ENCODE data around the gene C17orf75. TPM values are rescaled to one million over a fixed set of nuclear protein-coding genes. Genes with fewer than 3 reads are reported as not detected.

The C17orf75 gene
- total RNA-seq, 1 donor, result 19.2 TPM

- no peak overlapping the region for H3K4me3 ChIP-seq (ENCODE audit: low read depth, low read length)
- no peak for DNase-seq (ENCODE audit: low read depth)
- TF ChIP-seq CTCF (IDR thresholded peaks at IDR 0.05; ENCODE audit: insufficient read depth, low read length), result no peak
These were observed 60.9 kb downstream of the C17orf75 start for GRCh38 chr17:32281011-32281451.

DNA sequence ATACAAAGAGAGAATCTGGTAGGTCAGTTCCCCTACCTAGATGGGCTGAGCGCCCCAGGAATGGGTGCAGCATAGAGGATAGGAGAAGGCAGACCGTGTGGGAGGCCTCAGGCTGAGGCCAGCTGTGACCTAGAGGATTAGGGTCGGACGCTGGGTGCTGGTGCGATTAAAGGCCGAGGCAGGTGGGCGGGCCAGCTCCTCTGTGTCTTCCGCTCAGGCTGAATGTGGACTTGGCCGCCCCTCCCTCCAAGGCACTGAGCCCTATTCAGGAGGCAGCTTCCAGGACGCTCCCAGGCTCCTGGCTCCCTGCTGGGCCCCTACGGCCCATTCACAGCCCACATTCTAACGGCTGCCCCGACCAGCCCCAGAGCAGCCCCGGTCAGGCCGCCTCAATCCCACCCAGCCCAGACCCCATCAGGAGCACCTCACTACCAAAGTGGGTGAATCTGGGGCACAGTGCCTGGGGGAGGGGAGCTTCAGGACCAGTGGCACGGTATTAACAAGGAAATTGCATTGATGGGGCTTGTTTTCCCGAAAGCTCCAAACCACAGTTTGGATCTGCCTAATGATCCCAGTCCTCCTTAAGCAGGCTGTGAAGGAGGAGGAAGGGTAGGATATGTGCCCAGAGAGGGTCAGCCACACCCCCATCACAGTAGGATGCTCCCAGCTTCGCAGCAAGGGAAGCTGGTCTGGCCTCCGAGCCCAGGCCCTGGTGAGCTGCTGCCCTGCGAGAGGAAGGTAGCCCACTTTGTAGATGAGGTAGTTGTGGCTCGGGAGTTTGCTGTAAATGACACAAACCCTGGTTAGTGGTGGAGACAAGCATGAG, 61.9 kb downstream of the C17orf75 start:
- no peak for DNase-seq (ENCODE audit: low read depth)
- H3K4me3 ChIP-seq (ENCODE audit: low read depth, low read length), result no peak overlapping the region
- no peak for TF ChIP-seq CTCF (IDR thresholded peaks at IDR 0.05; ENCODE audit: insufficient read depth, low read length)

- no peak overlapping the region for H3K4me3 ChIP-seq (ENCODE audit: low read depth, low read length)
- DNase-seq (ENCODE audit: low read depth), result no peak
- no peak for TF ChIP-seq CTCF (IDR thresholded peaks at IDR 0.05; ENCODE audit: insufficient read depth, low read length)
These were observed 63.2 kb downstream of the C17orf75 start for GRCh38 chr17:32278815-32279214.

Other genes with a start within 250 kb of the C17orf75 start
- gene RHOT1, start 199.7 kb downstream of the C17orf75 start, total RNA-seq (ENCODE audit: low replicate concordance), result 21.0 and 50.5 TPM in 2 replicates
- 0.09 TPM in 1 of 2 replicates, not detected in the other for gene RHBDL3, start 76.3 kb downstream of the C17orf75 start, total RNA-seq (ENCODE audit: low replicate concordance)
- gene ZNF207, start 8.0 kb upstream of the C17orf75 start, total RNA-seq (ENCODE audit: low replicate concordance), result 92.6 and 202 TPM in 2 replicates
- gene PSMD11, start 102.3 kb upstream of the C17orf75 start, total RNA-seq (ENCODE audit: low replicate concordance), result 74.2 and 78.2 TPM in 2 replicates
- 0.49 and 1.4 TPM in 2 replicates for gene CDK5R1, start 144.8 kb upstream of the C17orf75 start, total RNA-seq (ENCODE audit: low replicate concordance)